Measurements from ENCODE around the gene CELSR3. TPM values are rescaled to one million over a fixed set of nuclear protein-coding genes. Genes with fewer than 3 reads are reported as not detected.

Gene CELSR3
- total RNA-seq, 1 experiment from 2014 or later: 7.7 TPM

DNA sequence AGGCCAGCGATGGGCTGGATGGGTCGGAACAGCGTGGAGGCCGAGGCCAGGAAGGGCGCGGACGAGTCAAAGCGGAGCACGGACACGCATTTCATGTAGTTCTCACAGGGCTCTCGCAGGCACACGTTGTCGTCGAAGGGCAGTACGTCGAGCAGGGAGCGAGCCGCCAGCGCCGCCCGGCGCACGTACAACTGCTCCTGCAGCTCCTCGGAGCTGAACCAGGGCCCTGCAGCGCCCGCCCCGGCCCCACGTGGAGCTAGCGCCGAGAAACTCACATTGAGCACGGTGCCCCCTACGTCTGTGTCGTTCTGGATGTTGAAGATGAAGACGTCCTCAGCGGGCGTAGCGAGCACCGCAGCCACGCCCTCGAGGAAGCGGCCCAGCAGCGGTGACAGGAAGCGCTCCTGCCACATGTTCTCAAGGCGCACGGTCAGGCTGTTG is 5.8 kb downstream of the CELSR3 start:
- Histone ChIP-seq H3K36me3 (ENCODE audit: control insufficient read depth, insufficient read depth, low read length) (no peaks in the 10 kb centered on the region), H3K9me3 (ENCODE audit: control insufficient read depth, insufficient read depth, low read depth, low read length) (no peaks in the 10 kb centered on the region), H3K27me3 (ENCODE audit: control insufficient read depth, insufficient read depth, low read length) (no peaks in the 10 kb centered on the region), H3K4me1 (ENCODE audit: control insufficient read depth, insufficient read depth, low read length) (no peaks in the 10 kb centered on the region), H3K4me3 (ENCODE audit: low read depth in 2 of 2, low read length in 2 of 2) (no peak overlapping the region), H3K27ac (ENCODE audit: low read length) (0 out of 2 replicates have a peak overlapping the region, but pooled peaks have one; percentile 17)
- ChIA-PET CTCF (no interaction called here), POLR2A (no interaction called here)
- BruUV-seq (replicated peaks): no TSS peak
- TF ChIP-seq, protein P1, sequence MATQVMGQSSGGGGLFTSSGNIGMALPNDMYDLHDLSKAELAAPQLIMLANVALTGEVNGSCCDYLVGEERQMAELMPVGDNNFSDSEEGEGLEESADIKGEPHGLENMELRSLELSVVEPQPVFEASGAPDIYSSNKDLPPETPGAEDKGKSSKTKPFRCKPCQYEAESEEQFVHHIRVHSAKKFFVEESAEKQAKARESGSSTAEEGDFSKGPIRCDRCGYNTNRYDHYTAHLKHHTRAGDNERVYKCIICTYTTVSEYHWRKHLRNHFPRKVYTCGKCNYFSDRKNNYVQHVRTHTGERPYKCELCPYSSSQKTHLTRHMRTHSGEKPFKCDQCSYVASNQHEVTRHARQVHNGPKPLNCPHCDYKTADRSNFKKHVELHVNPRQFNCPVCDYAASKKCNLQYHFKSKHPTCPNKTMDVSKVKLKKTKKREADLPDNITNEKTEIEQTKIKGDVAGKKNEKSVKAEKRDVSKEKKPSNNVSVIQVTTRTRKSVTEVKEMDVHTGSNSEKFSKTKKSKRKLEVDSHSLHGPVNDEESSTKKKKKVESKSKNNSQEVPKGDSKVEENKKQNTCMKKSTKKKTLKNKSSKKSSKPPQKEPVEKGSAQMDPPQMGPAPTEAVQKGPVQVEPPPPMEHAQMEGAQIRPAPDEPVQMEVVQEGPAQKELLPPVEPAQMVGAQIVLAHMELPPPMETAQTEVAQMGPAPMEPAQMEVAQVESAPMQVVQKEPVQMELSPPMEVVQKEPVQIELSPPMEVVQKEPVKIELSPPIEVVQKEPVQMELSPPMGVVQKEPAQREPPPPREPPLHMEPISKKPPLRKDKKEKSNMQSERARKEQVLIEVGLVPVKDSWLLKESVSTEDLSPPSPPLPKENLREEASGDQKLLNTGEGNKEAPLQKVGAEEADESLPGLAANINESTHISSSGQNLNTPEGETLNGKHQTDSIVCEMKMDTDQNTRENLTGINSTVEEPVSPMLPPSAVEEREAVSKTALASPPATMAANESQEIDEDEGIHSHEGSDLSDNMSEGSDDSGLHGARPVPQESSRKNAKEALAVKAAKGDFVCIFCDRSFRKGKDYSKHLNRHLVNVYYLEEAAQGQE (IDR thresholded peaks at IDR 0.05; ENCODE audit: insufficient read depth in 1 of 2, low read depth in 2 of 2, low read length in 1 of 2): no peak
- no peak for TF ChIP-seq POLR2AphosphoS5 (IDR thresholded peaks at IDR 0.05; ENCODE audit: low read depth, low read length)
- TF ChIP-seq TCF7L2 (IDR thresholded peaks at IDR 0.05; ENCODE audit: low read depth, low read length): no peak
- TF ChIP-seq SIN3A (IDR thresholded peaks at IDR 0.05; ENCODE audit: borderline replicate concordance, insufficient read depth, low read depth, low read length): no peak
- TF ChIP-seq, protein P2, sequence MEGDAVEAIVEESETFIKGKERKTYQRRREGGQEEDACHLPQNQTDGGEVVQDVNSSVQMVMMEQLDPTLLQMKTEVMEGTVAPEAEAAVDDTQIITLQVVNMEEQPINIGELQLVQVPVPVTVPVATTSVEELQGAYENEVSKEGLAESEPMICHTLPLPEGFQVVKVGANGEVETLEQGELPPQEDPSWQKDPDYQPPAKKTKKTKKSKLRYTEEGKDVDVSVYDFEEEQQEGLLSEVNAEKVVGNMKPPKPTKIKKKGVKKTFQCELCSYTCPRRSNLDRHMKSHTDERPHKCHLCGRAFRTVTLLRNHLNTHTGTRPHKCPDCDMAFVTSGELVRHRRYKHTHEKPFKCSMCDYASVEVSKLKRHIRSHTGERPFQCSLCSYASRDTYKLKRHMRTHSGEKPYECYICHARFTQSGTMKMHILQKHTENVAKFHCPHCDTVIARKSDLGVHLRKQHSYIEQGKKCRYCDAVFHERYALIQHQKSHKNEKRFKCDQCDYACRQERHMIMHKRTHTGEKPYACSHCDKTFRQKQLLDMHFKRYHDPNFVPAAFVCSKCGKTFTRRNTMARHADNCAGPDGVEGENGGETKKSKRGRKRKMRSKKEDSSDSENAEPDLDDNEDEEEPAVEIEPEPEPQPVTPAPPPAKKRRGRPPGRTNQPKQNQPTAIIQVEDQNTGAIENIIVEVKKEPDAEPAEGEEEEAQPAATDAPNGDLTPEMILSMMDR (IDR thresholded peaks at IDR 0.05): no peak
- intact Hi-C loops (cut with micrococcal nuclease; ENCODE audit: unreplicated experiment) (no loop called here), in situ Hi-C loops (cut with HindIII; ENCODE audit: low pct_unique_long_range_greater_than_20kb, low sequenced_read_pairs) (no loop called here)
- no peak for DNase-seq (ENCODE audit: low read depth, low spot score)
- ATAC-seq: no peak

DNA sequence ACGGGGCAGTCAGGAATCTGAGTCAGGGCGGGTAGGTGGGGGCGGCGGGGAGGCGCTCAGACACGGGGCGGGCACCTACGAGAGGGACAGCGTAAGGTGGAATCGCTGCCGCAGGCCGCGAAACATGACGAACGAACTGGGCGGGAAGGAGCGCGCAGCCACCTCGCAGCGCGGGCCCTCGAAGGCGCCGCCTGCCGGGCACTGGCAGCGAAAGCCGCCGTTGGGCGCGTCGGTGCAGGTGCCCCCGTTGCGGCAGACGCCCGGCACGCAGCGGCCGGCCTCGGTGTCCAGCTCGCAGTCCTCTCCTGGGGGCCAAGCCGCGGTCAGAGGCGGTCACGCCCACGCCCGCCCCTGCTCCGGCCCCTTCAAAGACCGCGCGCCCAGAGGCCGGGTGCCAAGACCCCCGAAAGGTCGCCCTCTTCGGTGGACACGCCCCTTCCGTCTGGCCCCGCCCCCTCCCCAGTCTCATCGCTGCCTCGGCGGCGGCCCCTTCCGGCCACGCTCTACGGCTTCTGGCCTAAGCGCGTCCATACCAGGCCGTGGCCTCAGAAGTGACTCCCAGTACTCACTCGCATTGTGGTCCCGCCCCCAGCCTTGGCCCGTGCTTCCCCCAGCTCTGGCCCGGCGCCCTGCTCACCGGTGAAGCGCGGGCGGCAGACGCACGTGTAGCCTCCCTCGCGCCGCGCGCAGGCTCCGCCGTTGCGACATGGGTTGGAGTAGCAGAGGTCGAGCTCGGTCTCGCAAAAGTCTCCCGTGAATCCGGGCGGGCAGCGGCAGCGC is 6.4 kb downstream of the CELSR3 start:
- 0 out of 2 replicates have a peak overlapping the region, but pooled peaks have one; percentile 17 for H3K27ac ChIP-seq (ENCODE audit: low read length)
- BruUV-seq (replicated peaks): no TSS peak
- H3K4me3 ChIP-seq (ENCODE audit: low read depth in 2 of 2, low read length in 2 of 2): peak overlapping the region; percentile 29 to 30
- H3K4me1 ChIP-seq (ENCODE audit: control insufficient read depth, insufficient read depth, low read length): no peaks in the 10 kb centered on the region
- ATAC-seq: peak; percentile 88
- intact Hi-C loops (cut with micrococcal nuclease; ENCODE audit: unreplicated experiment) (no loop called here), in situ Hi-C loops (cut with HindIII; ENCODE audit: low pct_unique_long_range_greater_than_20kb, low sequenced_read_pairs) (no loop called here)
- ChIA-PET CTCF (no interaction called here), POLR2A (no interaction called here)
- no peaks in the 10 kb centered on the region for H3K36me3 ChIP-seq (ENCODE audit: control insufficient read depth, insufficient read depth, low read length)
- H3K27me3 ChIP-seq (ENCODE audit: control insufficient read depth, insufficient read depth, low read length): no peaks in the 10 kb centered on the region
- 0 out of 2 replicates have a peak, but pooled peaks have one; percentile 24 for TF ChIP-seq POLR2AphosphoS5 (IDR thresholded peaks at IDR 0.05; ENCODE audit: low read depth, low read length)
- TF ChIP-seq, protein P2 (IDR thresholded peaks at IDR 0.05): peak; percentile 82
- no peak for TF ChIP-seq SIN3A (IDR thresholded peaks at IDR 0.05; ENCODE audit: borderline replicate concordance, insufficient read depth, low read depth, low read length)
- no peak for TF ChIP-seq TCF7L2 (IDR thresholded peaks at IDR 0.05; ENCODE audit: low read depth, low read length)
- TF ChIP-seq, protein P1 (IDR thresholded peaks at IDR 0.05; ENCODE audit: insufficient read depth in 1 of 2, low read depth in 2 of 2, low read length in 1 of 2): no peak
- no peaks in the 10 kb centered on the region for H3K9me3 ChIP-seq (ENCODE audit: control insufficient read depth, insufficient read depth, low read depth, low read length)
- no peak for DNase-seq (ENCODE audit: low read depth, low spot score)
